Stomach (tissue), 4 donors: ENCODE data around the gene UMPS.

Source experiments
- POLR2AphosphoS5 ChIP-seq, 3 donors: sonication (generic); formaldehyde crosslinking; IDR thresholded peaks; one replicate each; pipeline ENCODE4 v1.6.1; 2016; ENCODE audit warnings: antibody characterized with exemption in 3 of 3
- TF ChIP-seq, protein P1 (sequence below), 7 experiments: fragments of 450-650 bp in 4 of 7; fragments of 200-600 bp in 3 of 7; sonication (generic) in 3 of 7; IDR thresholded peaks; one replicate each; pipeline ENCODE4 v1.5.1; 2016 to 2019; ENCODE audit warnings: antibody characterized with exemption in 7 of 7, control low read depth in 2 of 7, mild to moderate bottlenecking in 1 of 7

DNA sequence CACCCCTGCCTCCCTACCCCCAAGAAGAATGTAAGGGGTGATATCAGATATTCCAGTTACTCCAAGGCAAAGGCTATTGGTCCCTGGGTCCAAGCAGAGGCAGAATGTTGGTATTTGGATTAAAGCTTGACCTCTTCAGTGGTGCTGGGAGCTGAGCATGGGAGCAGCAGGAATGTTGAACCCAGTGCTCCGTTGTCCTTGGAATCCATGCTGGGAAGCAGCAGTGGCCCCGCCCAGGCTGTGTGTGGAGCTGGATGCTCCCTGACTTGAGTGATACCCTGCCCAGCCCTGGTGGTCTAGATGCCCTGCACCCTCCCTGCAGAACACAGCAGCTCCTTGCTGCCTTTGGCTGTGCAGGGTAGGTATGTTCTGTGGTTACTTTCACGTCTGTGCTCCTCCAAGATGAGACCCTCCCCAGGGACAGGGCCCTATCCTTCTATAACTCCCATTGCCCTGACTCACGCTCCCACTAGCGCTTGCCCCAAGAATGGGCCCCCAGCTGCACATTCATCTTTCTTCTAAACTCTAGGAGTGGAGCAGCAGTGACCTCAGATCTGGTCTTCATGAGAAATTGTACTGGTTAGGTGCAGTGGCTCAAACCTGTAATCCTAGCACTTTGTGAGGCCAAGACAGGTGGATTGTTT lies 35.1 kb downstream of the UMPS start:
- TF ChIP-seq, protein P1, sequence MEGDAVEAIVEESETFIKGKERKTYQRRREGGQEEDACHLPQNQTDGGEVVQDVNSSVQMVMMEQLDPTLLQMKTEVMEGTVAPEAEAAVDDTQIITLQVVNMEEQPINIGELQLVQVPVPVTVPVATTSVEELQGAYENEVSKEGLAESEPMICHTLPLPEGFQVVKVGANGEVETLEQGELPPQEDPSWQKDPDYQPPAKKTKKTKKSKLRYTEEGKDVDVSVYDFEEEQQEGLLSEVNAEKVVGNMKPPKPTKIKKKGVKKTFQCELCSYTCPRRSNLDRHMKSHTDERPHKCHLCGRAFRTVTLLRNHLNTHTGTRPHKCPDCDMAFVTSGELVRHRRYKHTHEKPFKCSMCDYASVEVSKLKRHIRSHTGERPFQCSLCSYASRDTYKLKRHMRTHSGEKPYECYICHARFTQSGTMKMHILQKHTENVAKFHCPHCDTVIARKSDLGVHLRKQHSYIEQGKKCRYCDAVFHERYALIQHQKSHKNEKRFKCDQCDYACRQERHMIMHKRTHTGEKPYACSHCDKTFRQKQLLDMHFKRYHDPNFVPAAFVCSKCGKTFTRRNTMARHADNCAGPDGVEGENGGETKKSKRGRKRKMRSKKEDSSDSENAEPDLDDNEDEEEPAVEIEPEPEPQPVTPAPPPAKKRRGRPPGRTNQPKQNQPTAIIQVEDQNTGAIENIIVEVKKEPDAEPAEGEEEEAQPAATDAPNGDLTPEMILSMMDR (IDR thresholded peaks at IDR 0.05): no peak
- TF ChIP-seq POLR2AphosphoS5 (IDR thresholded peaks at IDR 0.05): no peak
